B cell (primary cell): ENCODE measurements around the gene PCSK1. TPM values are rescaled to one million over a fixed set of nuclear protein-coding genes. Genes with fewer than 3 reads are reported as not detected.

Experiments used
- ATAC-seq: fragments of 200-7000 bp; cut with Tn5 transposase; one replicate; pipeline ENCODE4 v1.10.0; 2021; ENCODE audit warnings: low read depth, mild to moderate bottlenecking, moderate number of reproducible peaks, moderate library complexity
- CTCF ChIA-PET: fragments of 350-600 bp; sonication (Branson Sonifier 250); formaldehyde crosslinking; loops from one replicate; lab custom pipeline; 2021; ENCODE audit warnings: antibody characterized with exemption, inconsistent platforms; lab: Charles Lee
- POLR2A ChIA-PET: fragments of 350-600 bp; sonication (Branson Sonifier 250); formaldehyde crosslinking; loops from one replicate; lab custom pipeline; 2021; ENCODE audit warnings: antibody characterized with exemption; lab: Charles Lee
- DNase-seq: peaks from one replicate; pipeline ENCODE4 v3.0.0; 2013
- H2AFZ ChIP-seq: 2 replicates; pipeline ENCODE4 v1.6.1; 2012; ENCODE audit warnings: mild to moderate bottlenecking, low read depth, low read length; ENCODE audit not compliant: insufficient read depth, poor library complexity, severe bottlenecking
- H3K27ac ChIP-seq, 2 donors: 1 replicate in 1 of 2; 2 replicates in 1 of 2; pipeline ENCODE4 v1.5.1; 2012 to 2013; ENCODE audit warnings: low read length in 2 of 2, mild to moderate bottlenecking in 2 of 2, moderate library complexity in 1 of 2
- H3K27me3 ChIP-seq, 4 experiments: fragments of 200-600 bp in 1 of 4; sonication (generic) in 1 of 4; replicated peaks in 1 of 4; 1 replicate in 2 of 4; 2 replicates in 2 of 4; pipeline versions ENCODE4 v1.6.1 to v1.7.0; 2013 to 2016; ENCODE audit warnings: low read length in 3 of 4, mild to moderate bottlenecking in 2 of 4, mixed read lengths in 1 of 4, moderate library complexity in 1 of 4; ENCODE audit not compliant: insufficient read depth in 4 of 4, control insufficient read depth in 3 of 4; ENCODE audit errors: control extremely low read depth in 1 of 4
- H3K36me3 ChIP-seq, 2 experiments: replicated peaks in 1 of 2; 1 replicate in 1 of 2; 2 replicates in 1 of 2; pipeline versions ENCODE4 v1.6.1 to v1.7.1; 2013; ENCODE audit warnings: low read length in 1 of 2; ENCODE audit not compliant: insufficient read depth in 2 of 2, control insufficient read depth in 1 of 2; ENCODE audit errors: control extremely low read depth in 1 of 2, extremely low read depth in 1 of 2
- H3K4me1 ChIP-seq, 2 donors: fragments of 200-600 bp in 1 of 2; sonication (generic) in 1 of 2; 1 replicate in 1 of 2; 2 replicates in 1 of 2; pipeline versions ENCODE4 v1.5.1 to v1.6.1; 2013 to 2017; ENCODE audit warnings: low read length in 2 of 2; ENCODE audit not compliant: control insufficient read depth in 2 of 2, insufficient read depth in 2 of 2
- H3K4me2 ChIP-seq: replicated peaks from 2 replicates; pipeline ENCODE3; 2012; ENCODE audit warnings: mild to moderate bottlenecking, low read depth, low read length; ENCODE audit not compliant: poor library complexity, severe bottlenecking
- H3K4me3 ChIP-seq, 5 experiments: fragments of 200-600 bp in 1 of 5; sonication (generic) in 1 of 5; 1 replicate in 3 of 5; 2 replicates in 2 of 5; pipeline versions ENCODE4 v1.5.1 to v1.7.0; 2011 to 2016; ENCODE audit warnings: low read length in 4 of 5, mild to moderate bottlenecking in 4 of 5, low read depth in 2 of 5, control low read depth in 1 of 5, moderate library complexity in 1 of 5; ENCODE audit not compliant: insufficient read depth in 1 of 5; ENCODE audit errors: control extremely low read depth in 1 of 5, extremely low read depth in 1 of 5
- H3K79me2 ChIP-seq: fragments of 200-600 bp; sonication (generic); one replicate; pipeline ENCODE4 v1.6.0; 2016; ENCODE audit warnings: low read length; ENCODE audit not compliant: control insufficient read depth, insufficient read depth
- H3K9ac ChIP-seq: fragments of 200-600 bp; sonication (generic); 2 replicates; pipeline ENCODE4 v1.6.1; 2017; ENCODE audit warnings: mild to moderate bottlenecking, low read length, moderate library complexity
- H3K9me3 ChIP-seq, 3 donors: one replicate each; pipeline versions ENCODE4 v1.6.1 to v1.7.1; 2013; ENCODE audit warnings: low read length in 2 of 3; ENCODE audit not compliant: control insufficient read depth in 2 of 3, insufficient read depth in 1 of 3; ENCODE audit errors: control extremely low read depth in 1 of 3
- H4K20me1 ChIP-seq: 2 replicates; pipeline ENCODE4 v1.6.0; 2012; ENCODE audit warnings: mild to moderate bottlenecking, low read length; ENCODE audit not compliant: insufficient read depth, control insufficient read depth, poor library complexity, severe bottlenecking
- H3K27ac Mint-ChIP-seq: one replicate; pipeline ENCODE4 v1.8.0; 2021; ENCODE audit warnings: mixed read lengths
- H3K27me3 Mint-ChIP-seq: one replicate; pipeline ENCODE4 v1.8.0; 2021; ENCODE audit warnings: mixed read lengths
- H3K4me1 Mint-ChIP-seq: one replicate; pipeline ENCODE4 v1.8.0; 2021; ENCODE audit warnings: mixed read lengths
- H3K4me3 Mint-ChIP-seq: one replicate; pipeline ENCODE4 v1.8.0; 2021; ENCODE audit warnings: mixed read lengths
- H3K9me3 Mint-ChIP-seq: one replicate; pipeline ENCODE4 v1.8.0; 2022; ENCODE audit warnings: mixed read lengths; ENCODE audit not compliant: insufficient read depth
- EZH2 ChIP-seq: IDR thresholded peaks from 2 replicates; pipeline ENCODE4 v1.6.1; 2012; ENCODE audit warnings: borderline replicate concordance, low read depth, mild to moderate bottlenecking, moderate library complexity, low read length; ENCODE audit not compliant: insufficient read depth, poor library complexity, severe bottlenecking
- intact Hi-C: fragments of 100-400 bp; cut with micrococcal nuclease; formaldehyde crosslinking; loops from one replicate; pipeline ENCODE4 v1.10.0; 2022
- polyA plus RNA-seq: library from polyadenylated mRNA; depleted of rRNA; stranded (reverse); fragments of >200 nt; gene quantifications from 2 replicates; pipeline ENCODE4 v1.2.3, GENCODE V29; 2012
- total RNA-seq, 2 donors: library from RNA; stranded (reverse); fragments of 120-200 nt in 1 of 2; gene quantifications; 1 replicate in 1 of 2; 2 replicates in 1 of 2; pipeline versions ENCODE4 v1.2.3 to v1.2.4, GENCODE V29; 2013 to 2022
- TF ChIP-seq, protein P1 (sequence below): fragments of 200-600 bp; IDR thresholded peaks from one replicate; pipeline ENCODE4 v1.8.0; 2022; ENCODE audit warnings: antibody characterized with exemption, mild to moderate bottlenecking

Gene PCSK1
- total and polyA plus RNA-seq, 2 donors (not counting 1 experiment from before 2014, with no cell fraction given), result not detected

DNA sequence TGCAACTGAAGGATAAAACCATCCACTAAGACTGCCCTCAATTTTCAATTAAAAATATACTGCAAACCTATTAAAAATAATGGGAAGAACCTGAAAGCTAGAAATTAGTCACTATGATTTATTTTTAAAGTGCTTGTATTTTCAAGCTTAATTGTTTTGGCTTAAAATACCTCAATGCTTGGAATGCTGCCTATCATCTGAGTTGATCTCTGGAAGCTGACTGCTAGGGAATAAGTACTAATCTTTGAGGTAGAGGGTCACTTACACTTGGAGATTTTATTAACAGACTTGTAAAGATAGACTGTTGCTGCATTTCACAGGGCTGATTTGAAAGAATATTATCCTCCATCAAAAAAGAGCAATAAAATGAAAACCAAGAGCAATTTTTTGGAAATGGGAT is 6.2 kb downstream of the PCSK1 start:
- no peak for DNase-seq
- POLR2A ChIA-PET, result no interaction called here
- CTCF ChIA-PET, result no interaction called here

DNA sequence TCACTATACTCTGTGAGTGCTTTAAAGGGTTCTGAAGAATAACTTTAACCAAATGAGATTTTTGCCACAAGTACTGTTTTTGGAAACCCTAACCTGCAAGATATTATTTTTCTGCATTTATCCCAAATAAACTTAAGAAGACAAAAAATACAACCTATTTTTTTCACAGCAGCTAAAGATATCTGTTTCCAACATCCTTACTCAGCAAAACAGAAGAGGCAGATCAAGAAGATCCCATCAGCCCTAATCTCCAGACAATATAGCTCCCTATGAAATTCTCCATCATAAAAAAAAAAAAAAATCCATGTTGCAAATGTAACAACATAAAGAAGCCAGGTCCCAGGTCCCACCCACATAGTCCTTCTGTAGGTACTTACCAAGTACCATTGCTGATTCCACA is 7.6 kb downstream of the PCSK1 start:
- H4K20me1 ChIP-seq, result no peaks in the 10 kb centered on the region
- peaks cover 29% of the 10 kb centered on the region for H3K27me3 Mint-ChIP-seq
- ChIA-PET CTCF (no interaction called here), POLR2A (no interaction called here)
- H3K4me1 Mint-ChIP-seq, result no peaks in the 10 kb centered on the region
- DNase-seq (no peak), ATAC-seq (no peak)
- H3K36me3 ChIP-seq, result no peaks in the 10 kb centered on the region
- peaks cover 0 to 11% (median 5%) of the 10 kb centered on the region in 4 experiments for H3K27me3 ChIP-seq
- H2AFZ ChIP-seq, result no peak overlapping the region
- H3K9me3 ChIP-seq, result no peaks in the 10 kb centered on the region
- TF ChIP-seq EZH2, result no peak
- TF ChIP-seq, protein P1, sequence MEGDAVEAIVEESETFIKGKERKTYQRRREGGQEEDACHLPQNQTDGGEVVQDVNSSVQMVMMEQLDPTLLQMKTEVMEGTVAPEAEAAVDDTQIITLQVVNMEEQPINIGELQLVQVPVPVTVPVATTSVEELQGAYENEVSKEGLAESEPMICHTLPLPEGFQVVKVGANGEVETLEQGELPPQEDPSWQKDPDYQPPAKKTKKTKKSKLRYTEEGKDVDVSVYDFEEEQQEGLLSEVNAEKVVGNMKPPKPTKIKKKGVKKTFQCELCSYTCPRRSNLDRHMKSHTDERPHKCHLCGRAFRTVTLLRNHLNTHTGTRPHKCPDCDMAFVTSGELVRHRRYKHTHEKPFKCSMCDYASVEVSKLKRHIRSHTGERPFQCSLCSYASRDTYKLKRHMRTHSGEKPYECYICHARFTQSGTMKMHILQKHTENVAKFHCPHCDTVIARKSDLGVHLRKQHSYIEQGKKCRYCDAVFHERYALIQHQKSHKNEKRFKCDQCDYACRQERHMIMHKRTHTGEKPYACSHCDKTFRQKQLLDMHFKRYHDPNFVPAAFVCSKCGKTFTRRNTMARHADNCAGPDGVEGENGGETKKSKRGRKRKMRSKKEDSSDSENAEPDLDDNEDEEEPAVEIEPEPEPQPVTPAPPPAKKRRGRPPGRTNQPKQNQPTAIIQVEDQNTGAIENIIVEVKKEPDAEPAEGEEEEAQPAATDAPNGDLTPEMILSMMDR, result no peak
- no peak overlapping the region for H3K27ac Mint-ChIP-seq
- intact Hi-C loops, result no loop called here
- H3K27ac ChIP-seq, result no peak overlapping the region
- H3K9me3 Mint-ChIP-seq, result no peaks in the 10 kb centered on the region
- H3K4me3 ChIP-seq, result no peak overlapping the region
- H3K79me2 ChIP-seq, result no peaks in the 10 kb centered on the region
- no peak overlapping the region for H3K9ac ChIP-seq
- no peak overlapping the region for H3K4me3 Mint-ChIP-seq
- no peak overlapping the region for H3K4me2 ChIP-seq
- no peaks in the 10 kb centered on the region for H3K4me1 ChIP-seq

More for the DNA sequence above, 6.2 kb downstream of the PCSK1 start:
- Mint-ChIP-seq H3K4me3 (no peak overlapping the region), H3K9me3 (no peaks in the 10 kb centered on the region), H3K27me3 (peaks cover 40% of the 10 kb centered on the region), H3K27ac (no peak overlapping the region), H3K4me1 (peaks cover 10% of the 10 kb centered on the region)
- no peaks in the 10 kb centered on the region for H3K36me3 ChIP-seq
- no peak overlapping the region for H3K27ac ChIP-seq
- no peak overlapping the region for H3K4me3 ChIP-seq
- H3K79me2 ChIP-seq, result no peaks in the 10 kb centered on the region
- ATAC-seq, result no peak
- no peak overlapping the region for H3K9ac ChIP-seq
- no peak overlapping the region for H3K4me2 ChIP-seq
- H3K27me3 ChIP-seq, result peaks cover 0 to 16% (median 16%) of the 10 kb centered on the region in 4 experiments
- H4K20me1 ChIP-seq, result no peaks in the 10 kb centered on the region
- no peak for TF ChIP-seq EZH2
- TF ChIP-seq, protein P1, result no peak
- H3K4me1 ChIP-seq, result peaks cover 10% of the 10 kb centered on the region in 2 donors
- H2AFZ ChIP-seq, result no peak overlapping the region
- intact Hi-C loops, result no loop called here
- H3K9me3 ChIP-seq, result peaks cover 0 to 6% (median 0%) of the 10 kb centered on the region in 3 donors
